DOHH2 (cell line): Measurements from ENCODE around the gene NPAS2.

Experiments used
- EZH2phosphoT487 ChIP-seq: fragments of 200-600 bp; sonication (generic); IDR thresholded peaks from 2 replicates; pipeline ENCODE4 v1.6.1; 2017; ENCODE audit warnings: borderline replicate concordance, mild to moderate bottlenecking, antibody characterized with exemption, low read length, moderate library complexity, mixed read lengths
- TF ChIP-seq, protein P1 (sequence below): fragments of 200-600 bp; sonication (generic); IDR thresholded peaks from one replicate; pipeline ENCODE4 v1.5.1; 2014; ENCODE audit warnings: antibody characterized with exemption, mild to moderate bottlenecking, low read depth, low read length; ENCODE audit not compliant: poor library complexity, severe bottlenecking

DNA sequence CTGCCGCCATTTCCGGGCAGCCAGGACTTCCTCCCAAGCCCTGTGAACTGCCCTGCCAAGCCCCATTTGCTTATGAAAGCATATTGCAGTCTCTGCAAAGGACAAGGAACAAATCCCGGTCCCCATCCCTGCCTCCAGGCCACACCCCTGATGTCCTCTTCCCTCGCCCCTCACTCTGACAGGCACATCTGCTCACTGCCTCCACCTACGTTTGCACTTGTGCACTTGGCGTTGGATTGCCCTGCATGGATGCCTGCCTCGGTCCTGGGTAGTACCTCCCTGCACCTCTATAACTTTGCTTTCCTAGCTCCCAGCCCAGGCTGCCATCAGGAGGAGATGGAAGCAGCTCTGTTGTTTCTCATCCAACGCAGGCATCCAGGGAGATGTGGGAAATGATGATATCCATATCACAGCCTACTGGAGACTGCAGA is 162.5 kb downstream of the NPAS2 start:
- TF ChIP-seq, protein P1, sequence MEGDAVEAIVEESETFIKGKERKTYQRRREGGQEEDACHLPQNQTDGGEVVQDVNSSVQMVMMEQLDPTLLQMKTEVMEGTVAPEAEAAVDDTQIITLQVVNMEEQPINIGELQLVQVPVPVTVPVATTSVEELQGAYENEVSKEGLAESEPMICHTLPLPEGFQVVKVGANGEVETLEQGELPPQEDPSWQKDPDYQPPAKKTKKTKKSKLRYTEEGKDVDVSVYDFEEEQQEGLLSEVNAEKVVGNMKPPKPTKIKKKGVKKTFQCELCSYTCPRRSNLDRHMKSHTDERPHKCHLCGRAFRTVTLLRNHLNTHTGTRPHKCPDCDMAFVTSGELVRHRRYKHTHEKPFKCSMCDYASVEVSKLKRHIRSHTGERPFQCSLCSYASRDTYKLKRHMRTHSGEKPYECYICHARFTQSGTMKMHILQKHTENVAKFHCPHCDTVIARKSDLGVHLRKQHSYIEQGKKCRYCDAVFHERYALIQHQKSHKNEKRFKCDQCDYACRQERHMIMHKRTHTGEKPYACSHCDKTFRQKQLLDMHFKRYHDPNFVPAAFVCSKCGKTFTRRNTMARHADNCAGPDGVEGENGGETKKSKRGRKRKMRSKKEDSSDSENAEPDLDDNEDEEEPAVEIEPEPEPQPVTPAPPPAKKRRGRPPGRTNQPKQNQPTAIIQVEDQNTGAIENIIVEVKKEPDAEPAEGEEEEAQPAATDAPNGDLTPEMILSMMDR, result no peak
- no peak for TF ChIP-seq EZH2phosphoT487
